ENCODE results near the gene USHBP1. TPM values are rescaled to one million over a fixed set of nuclear protein-coding genes. Genes with fewer than 3 reads are reported as not detected.

USHBP1 gene
- total RNA-seq, 1 experiment from 2014 or later = 0.15 TPM

GRCh38 chr19:17234911-17235299 is 29.6 kb downstream of the USHBP1 start (continued):
- TF ChIP-seq POLR2AphosphoS5 (IDR thresholded peaks at IDR 0.05; ENCODE audit: low read depth, low read length) (peak; percentile 88), CBX3 (IDR thresholded peaks at IDR 0.05; ENCODE audit: low read depth) (no peak), CEBPB (IDR thresholded peaks at IDR 0.05; ENCODE audit: low read depth) (no peak), ATF3 (IDR thresholded peaks at IDR 0.05) (no peak)

GRCh38 chr19:17232258-17232657 is 32.3 kb downstream of the USHBP1 start:
- H3K9ac ChIP-seq (ENCODE audit: low read length) = no peak overlapping the region
- POLR2A ChIA-PET = no interaction called here
- H3K4me1 ChIP-seq (ENCODE audit: control insufficient read depth in 1 of 2, insufficient read depth in 2 of 2, low read length in 2 of 2) = peaks cover 20 to 28% of the 10 kb centered on the region in 2 experiments
- no peaks in the 10 kb centered on the region for H3K27me3 ChIP-seq (ENCODE audit: insufficient read depth, low read length)
- no peak overlapping the region for H3K4me3 ChIP-seq (replicated peaks in 1 of 2; ENCODE audit: low read depth in 1 of 2, low read length in 2 of 2)
- no peaks in the 10 kb centered on the region for H3K9me3 ChIP-seq (ENCODE audit: control insufficient read depth in 1 of 2, insufficient read depth in 1 of 2, low read depth in 1 of 2, low read length in 2 of 2)
- DNase-seq (ENCODE audit: low read depth, low spot score) = no peak
- H3K79me2 ChIP-seq (ENCODE audit: insufficient read depth, low read length) = peaks cover 62% of the 10 kb centered on the region
- no peak overlapping the region for H3K4me2 ChIP-seq (ENCODE audit: low read length)
- RAD21 ChIA-PET (ENCODE audit: low non-redundant PET in 1 of 2, low total read pairs in 2 of 2, uncharacterized antibody in 2 of 2, unreplicated experiment in 2 of 2) = no interaction called here
- no TSS peak for BruUV-seq (replicated peaks)
- H4K20me1 ChIP-seq (ENCODE audit: insufficient read depth) = peaks cover 7% of the 10 kb centered on the region; the same call in 1 of the 2 replicates
- ATAC-seq = no peak
- CTCF ChIA-PET = no interaction called here
- H3K9me2 ChIP-seq (ENCODE audit: insufficient read depth) = no peaks in the 10 kb centered on the region
- intact Hi-C loops (cut with micrococcal nuclease) = no loop called here
- no peak overlapping the region; the same call in 1 of the 2 replicates for H3K27ac ChIP-seq (ENCODE audit: low read depth, low read length)
- H2AFZ ChIP-seq (ENCODE audit: low read depth, low read length, poor library complexity, severe bottlenecking) = no peak overlapping the region
- TF ChIP-seq ZFX (IDR thresholded peaks at IDR 0.05) (no peak), MAX (IDR thresholded peaks at IDR 0.05) (no peak)
- H3K36me3 ChIP-seq (ENCODE audit: control insufficient read depth in 1 of 2, insufficient read depth in 2 of 2, low read length in 2 of 2) = peaks cover 12 to 16% of the 10 kb centered on the region in 2 experiments; a peak in 3 of 4 replicates

- CTCF ChIA-PET = no interaction called here
- no peak overlapping the region; the same call in 1 of the 2 replicates for H3K27ac ChIP-seq (ENCODE audit: low read depth, low read length)
These were observed 34.7 kb downstream of the USHBP1 start for GRCh38 chr19:17229890-17230289.

More at GRCh38 chr19:17229890-17230289, 34.7 kb downstream of the USHBP1 start:
- no peak overlapping the region for H3K9ac ChIP-seq (ENCODE audit: low read length)
- no peaks in the 10 kb centered on the region for H3K9me3 ChIP-seq (ENCODE audit: control insufficient read depth in 1 of 2, insufficient read depth in 1 of 2, low read depth in 1 of 2, low read length in 2 of 2)
- no peaks in the 10 kb centered on the region for H3K27me3 ChIP-seq (ENCODE audit: insufficient read depth, low read length)
- DNase-seq (ENCODE audit: low read depth, low spot score) = no peak
- intact Hi-C loops (cut with micrococcal nuclease) = loop anchor here (5.0 kb wide), 1 partner anchor 153 kb away; the partner anchor contains the start of genes HAUS8 and MYO9B
- H3K9me2 ChIP-seq (ENCODE audit: insufficient read depth) = no peaks in the 10 kb centered on the region
- no peak for ATAC-seq
- BruUV-seq (replicated peaks) = no TSS peak
- no peak overlapping the region for H2AFZ ChIP-seq (ENCODE audit: low read depth, low read length, poor library complexity, severe bottlenecking)
- TF ChIP-seq POLR2AphosphoS5 (IDR thresholded peaks at IDR 0.05; ENCODE audit: low read depth, low read length) (0 out of 2 replicates have a peak, but pooled peaks have one; percentile 21), TCF7L2 (IDR thresholded peaks at IDR 0.05; ENCODE audit: borderline replicate concordance, extremely low read depth, insufficient read depth, insufficient read length) (no peak), POLR2A (IDR thresholded peaks at IDR 0.05; ENCODE audit: borderline replicate concordance, extremely low read depth, insufficient read depth, insufficient read length) (peak; percentile 37)
- peaks cover 55% of the 10 kb centered on the region for H3K79me2 ChIP-seq (ENCODE audit: insufficient read depth, low read length)
- peaks cover 12 to 16% of the 10 kb centered on the region in 2 experiments; a peak in 3 of 4 replicates for H3K36me3 ChIP-seq (ENCODE audit: control insufficient read depth in 1 of 2, insufficient read depth in 2 of 2, low read length in 2 of 2)
- peaks cover 7% of the 10 kb centered on the region; the same call in 1 of the 2 replicates for H4K20me1 ChIP-seq (ENCODE audit: insufficient read depth)
- H3K4me3 ChIP-seq (replicated peaks in 1 of 2; ENCODE audit: low read depth in 1 of 2, low read length in 2 of 2) = no peak overlapping the region
- H3K4me1 ChIP-seq (ENCODE audit: control insufficient read depth in 1 of 2, insufficient read depth in 2 of 2, low read length in 2 of 2) = peaks cover 16 to 34% of the 10 kb centered on the region in 2 experiments
- ChIA-PET RAD21 (ENCODE audit: low non-redundant PET in 1 of 2, low total read pairs in 2 of 2, uncharacterized antibody in 2 of 2, unreplicated experiment in 2 of 2) (no interaction called here), POLR2A (no interaction called here)
- no peak overlapping the region for H3K4me2 ChIP-seq (ENCODE audit: low read length)

Data from HCT116 (cell line).